ENCODE results near the gene TWNK.

- TF ChIP-seq ZNF184 (tag by site-specific recombination; IDR thresholded peaks at IDR 0.05) (no peak), ZNF623 (tag by site-specific recombination; IDR thresholded peaks at IDR 0.05) (no peak), CTCF (tag by site-specific recombination; IDR thresholded peaks at IDR 0.05) (no peak), ZNF610 (tag by site-specific recombination; IDR thresholded peaks at IDR 0.05; ENCODE audit: borderline replicate concordance) (no peak), PRDM10 (tag by site-specific recombination; IDR thresholded peaks at IDR 0.05) (no peak), ATF2 (tag by site-specific recombination; IDR thresholded peaks at IDR 0.05; ENCODE audit: low read depth) (no peak), ZSCAN5A (tag by site-specific recombination; IDR thresholded peaks at IDR 0.05) (no peak), ZNF132 (tag by site-specific recombination; IDR thresholded peaks at IDR 0.05; ENCODE audit: borderline replicate concordance) (no peak), ZNF416 (tag by site-specific recombination; IDR thresholded peaks at IDR 0.05) (no peak), ZNF843 (tag by site-specific recombination; IDR thresholded peaks at IDR 0.05) (no peak), ZBTB6 (tag by site-specific recombination; IDR thresholded peaks at IDR 0.05) (no peak), ZNF76 (tag by site-specific recombination; IDR thresholded peaks at IDR 0.05; ENCODE audit: borderline replicate concordance, low read depth) (no peak), ZNF561 (tag by site-specific recombination; IDR thresholded peaks at IDR 0.05; ENCODE audit: borderline replicate concordance) (no peak), ZNF658 (tag by site-specific recombination; IDR thresholded peaks at IDR 0.05) (no peak)
Observed at GRCh38 chr10:100999742-101000126, 12.4 kb downstream of the TWNK start, which contains the start of gene LZTS2.
